Measurements from ENCODE around the gene UGT1A8.

- no peak for TF ChIP-seq EZH2 (IDR thresholded peaks at IDR 0.05; ENCODE audit: borderline replicate concordance, insufficient read depth, low read depth, low read length, poor library complexity, severe bottlenecking)
- TF ChIP-seq CTCF (IDR thresholded peaks at IDR 0.05), result no peak
Measured at GRCh38 chr2:233602076-233602475, 15.4 kb upstream of the UGT1A8 start.

Measured in B cell (primary cell).